Activated CD8-positive, alpha-beta T cell treated with anti-CD3 and anti-CD28 coated beads for 36 hours (primary cell): ENCODE measurements around the gene IGDCC3. TPM values are rescaled to one million over a fixed set of nuclear protein-coding genes. Genes with fewer than 3 reads are reported as not detected.

Experiments used
- ATAC-seq: fragments of 200-7000 bp; cut with Tn5 transposase; one replicate; pipeline ENCODE4 v1.10.0; 2021; ENCODE audit warnings: mild to moderate bottlenecking, moderate library complexity
- CTCF ChIA-PET: fragments of 350-600 bp; sonication (Branson Sonifier 250); formaldehyde crosslinking; loops from one replicate; lab custom pipeline; 2021; ENCODE audit warnings: antibody characterized with exemption; lab: Charles Lee
- POLR2A ChIA-PET: fragments of 350-600 bp; sonication (Branson Sonifier 250); formaldehyde crosslinking; loops from one replicate; lab custom pipeline; 2021; ENCODE audit warnings: antibody characterized with exemption; lab: Charles Lee
- DNase-seq: peaks from one replicate; pipeline ENCODE4 v3.0.0-alpha.2; 2020
- H3K27ac Mint-ChIP-seq: one replicate; pipeline ENCODE4 v1.8.0; 2021; ENCODE audit warnings: mild to moderate bottlenecking, mixed read lengths
- H3K27me3 Mint-ChIP-seq: one replicate; pipeline ENCODE4 v1.8.0; 2021; ENCODE audit warnings: mixed read lengths
- H3K36me3 Mint-ChIP-seq: one replicate; pipeline ENCODE4 v1.8.0; 2021; ENCODE audit warnings: low read depth, mixed read lengths
- H3K4me1 Mint-ChIP-seq: one replicate; pipeline ENCODE4 v1.8.0; 2021; ENCODE audit warnings: low read depth, mixed read lengths
- H3K4me3 Mint-ChIP-seq: one replicate; pipeline ENCODE4 v1.8.0; 2021; ENCODE audit warnings: mild to moderate bottlenecking, moderate library complexity, mixed read lengths
- H3K9me3 Mint-ChIP-seq: one replicate; pipeline ENCODE4 v1.8.0; 2021; ENCODE audit warnings: mixed read lengths
- CTCF ChIP-seq: fragments of 200-600 bp; IDR thresholded peaks from one replicate; pipeline ENCODE4 v1.8.0; 2022; ENCODE audit warnings: antibody characterized with exemption, mild to moderate bottlenecking
- intact Hi-C: fragments of 100-400 bp; cut with micrococcal nuclease; formaldehyde crosslinking; loops from one replicate; pipeline ENCODE4 v1.10.0; 2022
- total RNA-seq, 2 experiments: library from RNA; stranded (reverse); gene quantifications; one replicate each; pipeline ENCODE4 v1.2.3, GENCODE V29; 2021

IGDCC3 gene
- total RNA-seq, 2 experiments from 2014 or later = not detected

GRCh38 chr15:65305776-65306175 is 72.0 kb downstream of the IGDCC3 start:
- ChIA-PET CTCF (interaction anchor here (1.1 to 2.7 kb wide), 5 partner anchors 14 to 121 kb away, joined by 3 to 11 read pairs (median 4); partner anchors contain the start of genes CLPX and PARP16), POLR2A (interaction anchor here (1.4 to 3.1 kb wide), 10 partner anchors 8 to 252 kb away, joined by 3 to 80 read pairs (median 12); partner anchors contain the start of genes CLPX, PARP16 and RNU5A-1)
- DNase-seq (no peak), ATAC-seq (no peak)
- Mint-ChIP-seq H3K36me3 (no peaks in the 10 kb centered on the region), H3K27me3 (no peaks in the 10 kb centered on the region), H3K9me3 (no peaks in the 10 kb centered on the region), H3K4me3 (no peak overlapping the region), H3K27ac (peak overlapping the region; percentile 25), H3K4me1 (peaks cover 14% of the 10 kb centered on the region)
- intact Hi-C loops = no loop called here
- TF ChIP-seq CTCF = no peak

GRCh38 chr15:65305150-65305758 is 72.5 kb downstream of the IGDCC3 start:
- H3K36me3 Mint-ChIP-seq = no peaks in the 10 kb centered on the region
- peak overlapping the region; percentile 98 for H3K27ac Mint-ChIP-seq
- no peak for DNase-seq
- ChIA-PET CTCF (interaction anchor here (0.7 to 2.7 kb wide), 7 partner anchors 10 to 120 kb away, joined by 3 to 11 read pairs (median 7); partner anchors contain the start of genes CLPX and PARP16), POLR2A (interaction anchor here (0.6 to 3.1 kb wide), 60 partner anchors 9 to 1199 kb away, joined by 3 to 80 read pairs (median 4); partner anchors contain the start of genes CILP, CLPX, DENND4A and DIS3L)
- no peaks in the 10 kb centered on the region for H3K9me3 Mint-ChIP-seq
- peak overlapping the region; percentile 93 for H3K4me3 Mint-ChIP-seq
- peaks cover 19% of the 10 kb centered on the region for H3K4me1 Mint-ChIP-seq
- no peak for ATAC-seq
- no peaks in the 10 kb centered on the region for H3K27me3 Mint-ChIP-seq
- no peak for TF ChIP-seq CTCF
- intact Hi-C loops = no loop called here

- ATAC-seq = peak; percentile 74
- Mint-ChIP-seq H3K4me3 (peak within 1 kb of the TSS; percentile 93), H3K4me1 (peaks cover 26% of the 10 kb centered on the region), H3K27me3 (no peaks in the 10 kb centered on the region), H3K36me3 (no peaks in the 10 kb centered on the region), H3K27ac (peak within 1 kb of the TSS; percentile 98), H3K9me3 (no peaks in the 10 kb centered on the region)
- ChIA-PET CTCF (interaction anchor here (0.7 to 2.7 kb wide), 6 partner anchors 9 to 120 kb away, joined by 3 to 11 read pairs (median 8); partner anchors contain the start of genes CLPX and PARP16), POLR2A (interaction anchor here (0.6 to 3.1 kb wide), 66 partner anchors 8 to 1200 kb away, joined by 3 to 80 read pairs (median 4); partner anchors contain the start of genes CILP, CLPX, DENND4A and DIS3L)
- peak; percentile 89 for DNase-seq
- intact Hi-C loops = loop anchor here (1.0 kb wide), 1 partner anchor 8 kb away; the partner anchor contains the start of gene RNU5A-1
- peak; percentile 95 for TF ChIP-seq CTCF
Measured at GRCh38 chr15:65304381-65305149, 73.2 kb downstream of the IGDCC3 start, which contains the start of gene RNU5B-1. Gene RNU5B-1 (plus strand): TSS chr15:65304677.

GRCh38 chr15:65303687-65304380 is 74.0 kb downstream of the IGDCC3 start:
- peak overlapping the region; percentile 93 for H3K4me3 Mint-ChIP-seq
- intact Hi-C loops = loop anchor here (1.0 kb wide), 1 partner anchor 8 kb away; the partner anchor contains the start of gene RNU5A-1
- no peak for TF ChIP-seq CTCF
- peaks cover 28% of the 10 kb centered on the region for H3K4me1 Mint-ChIP-seq
- CTCF ChIA-PET = interaction anchor here (0.6 to 2.7 kb wide), 4 partner anchors 9 to 132 kb away, joined by 3 to 11 read pairs (median 7); partner anchors contain the start of gene CLPX
- H3K9me3 Mint-ChIP-seq = no peaks in the 10 kb centered on the region
- no peaks in the 10 kb centered on the region for H3K36me3 Mint-ChIP-seq
- H3K27me3 Mint-ChIP-seq = no peaks in the 10 kb centered on the region
- peak overlapping the region; percentile 98 for H3K27ac Mint-ChIP-seq
- POLR2A ChIA-PET = interaction anchor here (0.6 to 3.1 kb wide), 43 partner anchors 7 to 989 kb away, joined by 3 to 80 read pairs (median 5); partner anchors contain the start of genes CLPX, DIS3L, PARP16 and PDCD7
- DNase-seq (peak; percentile 28), ATAC-seq (peak; percentile 0)
